Dendritic cell treated with granulocyte-macrophage colony-stimulating factor and Interleukin-4, amounts not matched to agents 40 ng/mL and 50 ng/mL, for 4 days (primary cell): Measurements from ENCODE around the gene FGFRL1.

ENCODE experiments used
- H3K27ac Mint-ChIP-seq: one replicate; pipeline ENCODE4 v1.8.0; 2022; ENCODE audit warnings: mild to moderate bottlenecking, mixed read lengths
- H3K27me3 Mint-ChIP-seq: one replicate; pipeline ENCODE4 v1.8.0; 2022; ENCODE audit warnings: mild to moderate bottlenecking, mixed read lengths
- H3K36me3 Mint-ChIP-seq: one replicate; pipeline ENCODE4 v1.8.0; 2022; ENCODE audit warnings: low read depth, mixed read lengths
- H3K4me1 Mint-ChIP-seq: one replicate; pipeline ENCODE4 v1.8.0; 2022; ENCODE audit warnings: low read depth, mixed read lengths
- H3K4me3 Mint-ChIP-seq: one replicate; pipeline ENCODE4 v1.8.0; 2022; ENCODE audit warnings: mild to moderate bottlenecking, moderate library complexity, mixed read lengths
- H3K9me3 Mint-ChIP-seq: one replicate; pipeline ENCODE4 v1.8.0; 2022; ENCODE audit warnings: mixed read lengths
- intact Hi-C: fragments of 100-400 bp; cut with micrococcal nuclease; formaldehyde crosslinking; loops from one replicate; pipeline ENCODE4 v1.15.0; 2022

Gene FGFRL1

DNA sequence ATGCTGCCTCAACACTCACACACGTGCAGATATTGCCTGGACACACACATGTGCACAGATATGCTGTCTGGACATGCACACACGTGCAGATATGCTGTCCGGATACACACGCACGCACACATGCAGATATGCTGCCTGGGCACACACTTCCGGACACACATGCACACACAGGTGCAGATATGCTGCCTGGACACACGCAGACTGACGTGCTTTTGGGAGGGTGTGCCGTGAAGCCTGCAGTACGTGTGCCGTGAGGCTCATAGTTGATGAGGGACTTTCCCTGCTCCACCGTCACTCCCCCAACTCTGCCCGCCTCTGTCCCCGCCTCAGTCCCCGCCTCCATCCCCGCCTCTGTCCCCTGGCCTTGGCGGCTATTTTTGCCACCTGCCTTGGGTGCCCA, 14.7 kb downstream of the FGFRL1 start:
- Mint-ChIP-seq H3K4me1 (no peaks in the 10 kb centered on the region), H3K27me3 (peaks cover 13% of the 10 kb centered on the region), H3K27ac (no peak overlapping the region), H3K9me3 (no peaks in the 10 kb centered on the region), H3K4me3 (no peak overlapping the region), H3K36me3 (peaks cover 29% of the 10 kb centered on the region)
- intact Hi-C loops = no loop called here

DNA sequence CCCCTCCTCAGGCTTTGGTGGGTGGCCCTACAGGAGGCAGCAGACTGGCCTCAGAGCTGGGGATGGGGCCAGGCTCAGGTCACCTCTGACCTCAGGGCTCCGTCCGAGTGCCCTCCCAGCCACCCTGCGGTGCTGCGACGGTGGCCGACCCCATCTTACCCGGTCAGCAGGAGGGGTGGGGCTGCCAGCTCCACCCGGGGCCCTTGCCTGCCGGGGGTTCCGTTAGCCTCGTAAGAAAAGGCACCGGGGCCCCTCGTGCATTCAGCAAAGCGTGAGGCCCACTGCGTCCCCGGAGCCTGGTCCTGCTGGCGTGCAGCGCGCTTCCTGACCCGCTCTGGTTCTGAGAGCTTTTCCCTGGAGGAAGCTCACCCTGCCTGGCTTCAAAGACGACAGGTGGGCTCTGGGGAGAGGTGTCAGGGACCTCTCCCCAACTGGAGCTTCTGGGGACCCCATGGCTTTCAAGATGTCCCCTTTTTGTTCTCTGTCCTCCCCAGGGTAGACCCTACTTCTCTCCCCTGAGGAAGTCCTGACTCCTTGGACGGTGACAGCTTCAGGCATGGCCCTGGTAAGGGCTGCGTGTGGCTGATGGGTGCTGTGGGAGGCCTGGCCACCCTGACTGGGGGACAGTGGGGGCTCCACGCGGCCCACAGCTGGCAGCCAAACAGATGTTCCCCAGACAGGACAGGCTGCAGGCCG, 15.9 kb downstream of the FGFRL1 start:
- H3K4me1 Mint-ChIP-seq = no peaks in the 10 kb centered on the region
- intact Hi-C loops = no loop called here
- no peak overlapping the region for H3K4me3 Mint-ChIP-seq
- H3K36me3 Mint-ChIP-seq = peaks cover 24% of the 10 kb centered on the region
- H3K9me3 Mint-ChIP-seq = no peaks in the 10 kb centered on the region
- H3K27ac Mint-ChIP-seq = no peak overlapping the region
- peaks cover 18% of the 10 kb centered on the region for H3K27me3 Mint-ChIP-seq

DNA sequence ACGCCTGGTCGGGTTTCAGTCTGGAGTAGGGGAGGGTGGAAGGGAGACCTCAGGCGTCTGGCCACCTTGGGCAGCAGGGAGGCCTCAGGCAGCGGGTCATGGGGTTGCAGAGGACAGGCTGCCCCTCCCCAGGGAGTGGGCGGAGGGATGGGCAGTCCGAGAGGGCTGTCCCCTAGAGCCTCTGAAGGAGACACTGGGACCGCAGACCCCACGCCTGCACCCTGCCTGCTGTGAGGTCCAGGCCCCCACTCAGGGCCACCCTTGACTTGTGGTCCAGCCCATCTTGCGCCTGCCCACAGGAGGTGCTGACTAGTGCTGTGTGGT, 16.5 kb downstream of the FGFRL1 start:
- Mint-ChIP-seq H3K4me1 (no peaks in the 10 kb centered on the region), H3K27ac (no peak overlapping the region), H3K36me3 (peaks cover 23% of the 10 kb centered on the region), H3K9me3 (no peaks in the 10 kb centered on the region), H3K27me3 (peaks cover 20% of the 10 kb centered on the region), H3K4me3 (no peak overlapping the region)
- intact Hi-C loops = no loop called here

DNA sequence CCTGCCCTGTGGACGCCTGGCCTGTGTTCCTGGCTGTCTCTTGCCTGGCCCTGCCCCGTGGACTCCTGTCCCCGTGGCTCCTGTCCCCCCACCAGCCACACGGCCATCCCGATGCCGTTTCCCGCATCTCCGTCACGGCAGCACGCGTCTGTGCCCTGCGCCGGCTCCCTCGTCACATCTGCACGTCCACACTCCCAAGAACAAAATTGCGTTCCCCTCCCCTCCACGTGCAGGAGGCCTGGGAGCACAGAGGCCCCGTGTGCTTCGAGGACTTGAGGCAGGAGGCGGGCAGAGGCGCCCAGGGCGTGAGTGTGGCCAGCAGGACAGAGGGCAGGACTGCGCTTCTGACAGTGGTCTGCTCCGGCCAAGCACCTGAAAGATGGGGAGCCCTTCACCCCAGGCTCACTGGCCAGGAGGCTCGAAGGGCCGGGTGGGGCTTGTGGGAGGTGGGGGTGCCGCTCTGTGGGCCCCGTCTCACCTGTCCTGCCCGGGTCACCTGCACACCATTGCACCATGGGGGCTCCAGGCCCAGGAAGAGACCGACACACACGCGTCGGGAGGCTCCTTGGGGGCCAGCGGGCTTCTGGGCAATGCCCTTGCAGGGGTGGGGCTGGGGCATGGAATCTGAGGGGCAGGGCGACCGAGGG, 17.3 kb downstream of the FGFRL1 start:
- intact Hi-C loops = no loop called here
- H3K9me3 Mint-ChIP-seq = no peaks in the 10 kb centered on the region
- H3K36me3 Mint-ChIP-seq = peaks cover 20% of the 10 kb centered on the region
- H3K4me1 Mint-ChIP-seq = no peaks in the 10 kb centered on the region
- H3K27me3 Mint-ChIP-seq = peaks cover 20% of the 10 kb centered on the region
- no peak overlapping the region for H3K27ac Mint-ChIP-seq
- no peak overlapping the region for H3K4me3 Mint-ChIP-seq

DNA sequence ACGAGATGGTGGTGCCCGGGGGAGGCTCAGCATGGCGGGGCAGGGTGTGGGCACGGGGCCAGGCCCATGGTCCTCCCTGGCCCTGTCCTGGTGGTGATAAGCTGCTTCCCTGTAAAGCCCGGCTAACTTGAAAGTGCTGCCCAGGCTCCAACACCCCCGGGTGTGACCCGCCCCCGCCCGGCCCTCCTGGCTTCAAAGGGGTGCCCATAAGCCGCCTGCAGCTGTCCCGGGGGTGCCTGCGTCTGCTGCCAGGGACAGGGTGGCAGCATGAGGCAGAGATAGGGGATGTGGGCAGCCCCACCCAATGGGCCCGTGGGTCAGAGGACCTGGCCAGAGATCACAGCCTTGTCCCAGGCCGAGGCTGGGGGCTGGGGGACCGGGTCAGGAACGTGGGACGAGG, 18.1 kb downstream of the FGFRL1 start:
- intact Hi-C loops = no loop called here
- H3K36me3 Mint-ChIP-seq = peaks cover 11% of the 10 kb centered on the region
- peaks cover 22% of the 10 kb centered on the region for H3K27me3 Mint-ChIP-seq
- H3K4me1 Mint-ChIP-seq = no peaks in the 10 kb centered on the region
- no peaks in the 10 kb centered on the region for H3K9me3 Mint-ChIP-seq
- no peak overlapping the region for H3K4me3 Mint-ChIP-seq
- H3K27ac Mint-ChIP-seq = no peak overlapping the region

DNA sequence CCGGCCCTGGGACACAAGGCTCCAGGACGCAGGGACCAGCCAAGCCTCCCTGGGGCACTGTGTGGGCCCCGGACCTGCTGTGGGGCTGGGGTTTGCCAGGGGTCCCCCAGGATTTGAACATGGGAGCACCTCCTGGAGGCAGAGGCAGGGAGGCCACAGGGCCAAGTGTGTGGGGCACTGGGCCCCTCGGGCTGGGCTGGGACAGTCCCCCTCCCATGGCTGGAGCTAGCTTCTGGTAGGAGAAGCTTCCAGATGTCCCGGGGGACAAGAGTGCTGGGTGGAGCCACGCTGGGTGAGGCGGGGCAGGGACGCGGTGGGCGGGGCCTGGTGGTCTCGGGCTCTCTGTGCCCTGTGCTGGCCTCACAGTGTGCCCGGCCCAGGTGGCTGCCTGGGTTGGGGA, 18.6 kb downstream of the FGFRL1 start:
- H3K36me3 Mint-ChIP-seq = peaks cover 6% of the 10 kb centered on the region
- no peaks in the 10 kb centered on the region for H3K9me3 Mint-ChIP-seq
- peaks cover 22% of the 10 kb centered on the region for H3K27me3 Mint-ChIP-seq
- no peak overlapping the region for H3K27ac Mint-ChIP-seq
- H3K4me3 Mint-ChIP-seq = no peak overlapping the region
- no peaks in the 10 kb centered on the region for H3K4me1 Mint-ChIP-seq
- intact Hi-C loops = no loop called here

DNA sequence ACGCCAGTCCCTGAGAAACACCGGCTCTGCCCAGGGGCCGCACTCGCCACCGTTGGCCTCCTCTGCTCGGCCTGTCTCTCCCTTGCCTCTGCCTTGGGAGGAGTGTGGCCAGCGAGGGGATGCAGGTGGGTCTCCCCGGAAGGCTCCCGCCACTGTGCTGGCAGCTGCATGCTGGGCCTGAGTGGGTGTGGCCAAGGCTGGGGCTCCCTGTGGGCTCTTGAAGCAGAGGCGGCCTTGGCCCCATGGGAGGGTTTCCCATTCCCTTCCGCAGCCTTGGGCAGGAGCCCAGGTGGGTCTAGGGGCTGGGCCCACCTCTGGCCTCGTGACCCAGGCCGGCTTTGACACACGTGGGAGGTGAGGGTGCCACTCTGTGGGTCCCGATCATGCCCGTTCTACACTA, 19.1 kb downstream of the FGFRL1 start:
- H3K27ac Mint-ChIP-seq = no peak overlapping the region
- peaks cover 22% of the 10 kb centered on the region for H3K27me3 Mint-ChIP-seq
- no peak overlapping the region for H3K4me3 Mint-ChIP-seq
- no peaks in the 10 kb centered on the region for H3K4me1 Mint-ChIP-seq
- no peaks in the 10 kb centered on the region for H3K9me3 Mint-ChIP-seq
- intact Hi-C loops = no loop called here
- peaks cover 1% of the 10 kb centered on the region for H3K36me3 Mint-ChIP-seq

DNA sequence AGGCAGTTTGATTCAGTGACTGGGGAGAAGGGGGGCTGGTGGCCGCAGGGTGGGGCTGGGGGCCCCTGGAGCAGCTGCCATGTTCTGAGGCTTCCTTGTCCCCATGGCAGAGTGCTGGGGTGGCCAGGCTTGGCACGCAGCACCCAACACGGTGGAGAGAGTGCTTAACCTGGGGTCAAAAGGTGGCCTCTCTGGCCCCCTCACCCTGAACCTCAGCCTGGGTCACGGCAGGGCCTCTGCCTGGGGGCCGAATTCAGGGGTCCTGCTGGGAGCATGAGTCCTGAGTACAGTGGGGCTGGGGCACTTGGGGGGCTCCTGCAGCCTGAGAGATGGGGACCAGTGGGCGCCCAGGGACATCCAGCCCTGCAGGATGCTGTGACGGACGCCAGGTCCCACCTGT, 19.9 kb downstream of the FGFRL1 start:
- Mint-ChIP-seq H3K4me3 (no peak overlapping the region), H3K27me3 (peaks cover 22% of the 10 kb centered on the region), H3K9me3 (no peaks in the 10 kb centered on the region), H3K27ac (no peak overlapping the region), H3K36me3 (no peaks in the 10 kb centered on the region), H3K4me1 (no peaks in the 10 kb centered on the region)
- intact Hi-C loops = no loop called here

DNA sequence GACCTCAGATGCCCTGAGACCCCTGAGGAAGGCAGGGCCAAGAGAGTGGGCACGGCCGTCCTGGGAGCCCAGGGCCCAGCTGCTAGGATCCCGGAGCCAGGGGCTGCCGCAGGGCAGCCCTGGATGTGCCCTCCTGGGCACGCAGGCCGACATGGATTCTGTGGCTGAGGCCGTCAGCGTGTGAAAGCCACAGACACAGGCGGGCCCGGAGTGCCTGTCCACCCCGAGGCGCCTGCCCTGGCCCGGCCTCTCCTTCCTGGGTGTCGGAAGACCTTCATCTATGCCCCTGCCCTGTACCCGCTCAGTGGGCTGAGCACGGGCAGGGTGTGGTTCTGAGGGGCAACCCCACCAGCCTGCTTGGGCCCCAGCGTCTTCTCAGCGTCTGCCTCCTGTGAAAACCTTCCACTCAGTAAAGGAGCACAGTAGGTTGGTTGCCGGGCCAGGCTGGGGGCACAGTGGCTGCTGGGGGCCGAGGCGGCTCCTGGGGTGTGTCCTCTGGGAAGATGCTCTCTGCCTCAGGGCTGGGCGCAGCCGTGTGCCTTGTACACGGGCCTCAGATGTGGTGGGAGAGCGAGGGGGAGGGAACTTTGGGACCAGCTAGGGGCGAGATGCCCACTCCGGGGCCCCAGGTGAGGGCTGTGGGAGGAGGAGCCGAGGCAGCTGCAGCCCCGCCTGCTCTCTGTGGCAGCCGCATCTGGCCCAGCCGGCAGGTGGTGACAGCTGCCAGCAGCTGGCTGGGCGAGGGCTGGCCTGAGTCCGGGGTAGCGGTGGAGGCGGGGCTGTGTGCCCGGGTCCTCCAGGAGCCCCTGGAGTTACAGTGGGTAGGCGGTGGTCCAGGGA, 20.8 kb downstream of the FGFRL1 start:
- H3K27ac Mint-ChIP-seq = no peak overlapping the region
- H3K4me1 Mint-ChIP-seq = no peaks in the 10 kb centered on the region
- H3K36me3 Mint-ChIP-seq = no peaks in the 10 kb centered on the region
- H3K4me3 Mint-ChIP-seq = no peak overlapping the region
- intact Hi-C loops = no loop called here
- no peaks in the 10 kb centered on the region for H3K9me3 Mint-ChIP-seq
- peaks cover 22% of the 10 kb centered on the region for H3K27me3 Mint-ChIP-seq

DNA sequence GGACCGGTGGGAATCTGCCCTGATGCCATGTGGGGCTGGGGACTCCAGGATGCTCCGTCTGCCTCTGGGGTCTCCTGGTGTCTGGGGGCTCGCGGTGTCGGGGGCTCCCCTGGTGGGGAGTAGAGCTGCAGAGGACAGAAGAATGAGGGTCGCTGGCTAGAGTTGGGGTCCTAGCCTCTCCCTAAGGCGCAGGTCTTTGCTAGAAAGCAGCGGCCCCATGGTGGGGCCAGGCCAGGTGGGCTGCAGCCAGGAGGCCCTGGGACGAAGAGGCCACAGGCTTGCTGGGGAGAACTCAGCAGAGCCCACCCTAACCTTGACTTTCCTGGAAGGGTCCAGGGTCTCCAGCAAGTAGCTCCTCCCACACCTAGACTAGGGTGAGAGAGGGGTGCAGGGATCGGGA, 21.4 kb downstream of the FGFRL1 start:
- no peaks in the 10 kb centered on the region for H3K9me3 Mint-ChIP-seq
- no peaks in the 10 kb centered on the region for H3K36me3 Mint-ChIP-seq
- no peak overlapping the region for H3K4me3 Mint-ChIP-seq
- H3K4me1 Mint-ChIP-seq = no peaks in the 10 kb centered on the region
- no peak overlapping the region for H3K27ac Mint-ChIP-seq
- intact Hi-C loops = no loop called here
- H3K27me3 Mint-ChIP-seq = peaks cover 22% of the 10 kb centered on the region

DNA sequence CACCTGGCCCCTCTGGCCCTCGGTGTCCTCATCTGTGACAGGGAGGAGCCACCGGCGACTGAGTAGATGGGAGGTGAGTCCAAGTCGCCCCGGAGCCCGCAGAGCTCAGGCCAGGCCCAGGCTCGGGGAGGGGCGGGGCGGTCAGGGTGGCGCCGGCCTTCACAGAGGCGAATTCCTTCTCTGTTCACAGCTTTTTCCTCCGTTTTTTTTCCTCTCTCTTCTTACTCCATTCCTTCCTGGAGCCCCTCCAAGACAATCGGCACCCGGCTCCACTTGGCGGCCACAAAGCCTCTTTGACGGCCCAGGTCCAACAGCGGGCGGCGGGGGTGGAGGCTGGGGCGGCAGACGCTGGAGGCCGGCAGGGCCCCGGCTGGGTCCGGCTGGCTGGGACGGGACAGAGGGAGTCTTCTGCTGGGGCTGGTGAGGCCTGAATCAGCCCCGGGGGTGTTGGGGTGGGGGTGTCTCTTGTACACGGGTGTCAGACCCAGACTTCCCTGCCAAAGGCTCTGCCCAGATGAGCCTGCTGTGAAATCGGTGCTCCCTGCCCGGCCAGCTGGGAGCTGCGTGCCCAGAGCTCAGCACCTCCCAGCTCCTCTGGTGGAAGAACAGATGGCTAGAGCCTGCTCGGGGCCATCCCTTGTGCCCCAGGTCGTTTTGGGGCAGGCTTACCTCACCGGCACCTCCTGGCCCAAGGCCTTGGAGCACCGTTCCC, 22.6 kb downstream of the FGFRL1 start:
- H3K27ac Mint-ChIP-seq = no peak overlapping the region

DNA sequence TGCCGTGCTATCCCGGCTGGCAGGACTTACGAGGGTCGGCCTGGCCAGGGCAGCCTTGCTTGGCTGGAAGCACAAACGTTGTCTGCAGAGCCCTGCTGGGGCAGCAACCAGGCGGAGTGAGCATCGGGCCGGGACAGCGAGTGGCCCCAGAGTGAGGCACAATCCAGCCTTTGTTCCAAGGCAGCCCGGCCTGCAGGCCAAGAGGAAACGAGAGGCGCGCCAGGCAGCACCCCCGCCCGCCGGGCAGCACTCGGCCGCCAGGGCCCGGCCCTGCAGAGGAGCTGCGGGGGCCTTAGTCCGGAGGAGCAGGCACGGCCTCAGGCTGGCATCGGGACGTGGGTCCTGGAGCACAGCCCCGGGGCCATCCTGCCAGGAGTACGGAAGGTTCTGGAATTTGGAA, 24.1 kb downstream of the FGFRL1 start:
- peaks cover 14% of the 10 kb centered on the region for H3K27me3 Mint-ChIP-seq
- no peaks in the 10 kb centered on the region for H3K36me3 Mint-ChIP-seq
- H3K27ac Mint-ChIP-seq = no peak overlapping the region
- no peak overlapping the region for H3K4me3 Mint-ChIP-seq
- intact Hi-C loops = no loop called here
- H3K9me3 Mint-ChIP-seq = no peaks in the 10 kb centered on the region
- no peaks in the 10 kb centered on the region for H3K4me1 Mint-ChIP-seq

More for the DNA sequence above, 22.6 kb downstream of the FGFRL1 start:
- Mint-ChIP-seq H3K4me1 (no peaks in the 10 kb centered on the region), H3K27me3 (peaks cover 19% of the 10 kb centered on the region), H3K4me3 (no peak overlapping the region), H3K36me3 (no peaks in the 10 kb centered on the region), H3K9me3 (no peaks in the 10 kb centered on the region)
- intact Hi-C loops = no loop called here

DNA sequence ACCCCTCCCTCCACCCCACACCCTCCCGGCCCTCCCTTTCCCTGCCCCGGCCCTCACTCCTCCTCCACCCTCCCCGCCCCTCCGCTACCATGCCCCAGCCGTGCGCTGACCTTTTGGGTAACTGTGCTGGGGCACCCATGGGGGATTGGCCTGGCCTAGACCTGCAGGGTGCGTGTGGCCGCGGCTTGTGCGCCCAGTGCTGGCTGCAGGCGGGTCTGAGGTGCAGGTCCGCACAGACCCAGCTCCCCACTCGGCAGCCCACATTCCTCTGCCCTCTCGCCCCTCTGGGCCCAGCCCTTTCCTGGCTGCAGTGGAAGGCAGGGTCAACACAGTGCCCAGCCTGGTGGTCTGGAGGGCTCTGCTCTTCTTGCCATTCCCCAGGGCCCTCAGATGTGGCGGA, 24.7 kb downstream of the FGFRL1 start:
- H3K9me3 Mint-ChIP-seq = no peaks in the 10 kb centered on the region
- peaks cover 9% of the 10 kb centered on the region for H3K27me3 Mint-ChIP-seq
- no peaks in the 10 kb centered on the region for H3K4me1 Mint-ChIP-seq
- no peak overlapping the region for H3K27ac Mint-ChIP-seq
- intact Hi-C loops = no loop called here
- H3K36me3 Mint-ChIP-seq = no peaks in the 10 kb centered on the region
- H3K4me3 Mint-ChIP-seq = no peak overlapping the region
